Peyer's patch (tissue), 4 donors: Measurements from ENCODE around the gene CEP85. TPM values are rescaled to one million over a fixed set of nuclear protein-coding genes. Genes with fewer than 3 reads are reported as not detected.

Source experiments
- DNase-seq, 3 donors: peaks; one replicate each; pipeline ENCODE4 v3.0.0-alpha.2; 2017 to 2019
- H3K27ac ChIP-seq, 4 donors: fragments of 200-600 bp; sonication (generic); one replicate each; pipeline ENCODE4 v1.5.1; 2016 to 2019
- H3K27me3 ChIP-seq, 2 donors: fragments of 200-600 bp; sonication (generic); one replicate each; pipeline ENCODE4 v1.5.1; 2019
- H3K36me3 ChIP-seq, 3 donors: fragments of 200-600 bp; sonication (generic); one replicate each; pipeline ENCODE4 v1.5.1; 2016 to 2019
- H3K4me1 ChIP-seq, 4 donors: fragments of 200-600 bp; sonication (generic); one replicate each; pipeline ENCODE4 v1.5.1; 2016 to 2019
- H3K4me3 ChIP-seq, 4 donors: fragments of 200-600 bp; sonication (generic); 1 replicate in 3 of 4; 2 replicates in 1 of 4; pipeline ENCODE4 v1.5.1; 2016 to 2019; ENCODE audit warnings: mild to moderate bottlenecking in 1 of 4
- H3K9me3 ChIP-seq, 4 donors: fragments of 200-600 bp; sonication (generic); one replicate each; pipeline ENCODE4 v1.5.1; 2016 to 2019; ENCODE audit warnings: mild to moderate bottlenecking in 1 of 4
- POLR2A ChIP-seq, 2 donors: fragments of 450-650 bp; IDR thresholded peaks; one replicate each; pipeline ENCODE4 v1.5.1; 2017; ENCODE audit warnings: antibody characterized with exemption in 2 of 2, mild to moderate bottlenecking in 2 of 2, moderate library complexity in 2 of 2
- total RNA-seq, 4 donors: library from RNA; depleted of rRNA; stranded (reverse); fragments of >200 nt; gene quantifications; one replicate each; pipeline ENCODE4 v1.1.0, GENCODE V29; 2016
- TF ChIP-seq, protein P1 (sequence below), 6 experiments: fragments of 450-650 bp in 4 of 6; fragments of 200-600 bp in 2 of 6; sonication (generic) in 1 of 6; IDR thresholded peaks; one replicate each; pipeline ENCODE4 v1.5.1; 2017 to 2019; ENCODE audit warnings: antibody characterized with exemption in 6 of 6, mild to moderate bottlenecking in 3 of 6, moderate library complexity in 1 of 6

CEP85 gene
- total RNA-seq, 4 donors from 2014 or later, result 11.0 to 32.2 (median 12.9) TPM

DNA sequence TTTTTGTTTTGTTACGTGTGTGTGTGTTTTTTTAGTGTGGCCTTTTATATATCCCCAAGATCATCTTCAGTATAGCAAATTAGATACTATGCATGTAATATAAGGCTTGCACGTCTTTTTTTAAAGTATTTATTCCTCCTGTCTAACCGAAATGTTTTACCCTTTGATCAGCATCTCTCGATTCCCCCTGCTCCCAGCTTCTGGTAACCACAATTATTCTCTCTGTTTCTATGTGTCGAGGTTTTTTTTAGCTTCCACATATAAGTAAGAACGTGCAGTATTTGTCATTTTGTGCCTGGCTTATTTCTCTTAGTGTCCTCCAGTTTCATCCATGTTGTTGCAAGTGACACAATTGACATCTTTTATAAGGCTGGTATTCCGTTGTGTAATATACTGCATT lies 18.7 kb downstream of the CEP85 start:
- Histone ChIP-seq H3K4me3 (no peak overlapping the region), H3K36me3 (peaks cover 0 to 9% (median 0%) of the 10 kb centered on the region in 3 donors), H3K27me3 (no peaks in the 10 kb centered on the region), H3K27ac (no peak overlapping the region), H3K9me3 (no peaks in the 10 kb centered on the region), H3K4me1 (no peaks in the 10 kb centered on the region)
- no peak for TF ChIP-seq POLR2A (IDR thresholded peaks at IDR 0.05)
- TF ChIP-seq, protein P1, sequence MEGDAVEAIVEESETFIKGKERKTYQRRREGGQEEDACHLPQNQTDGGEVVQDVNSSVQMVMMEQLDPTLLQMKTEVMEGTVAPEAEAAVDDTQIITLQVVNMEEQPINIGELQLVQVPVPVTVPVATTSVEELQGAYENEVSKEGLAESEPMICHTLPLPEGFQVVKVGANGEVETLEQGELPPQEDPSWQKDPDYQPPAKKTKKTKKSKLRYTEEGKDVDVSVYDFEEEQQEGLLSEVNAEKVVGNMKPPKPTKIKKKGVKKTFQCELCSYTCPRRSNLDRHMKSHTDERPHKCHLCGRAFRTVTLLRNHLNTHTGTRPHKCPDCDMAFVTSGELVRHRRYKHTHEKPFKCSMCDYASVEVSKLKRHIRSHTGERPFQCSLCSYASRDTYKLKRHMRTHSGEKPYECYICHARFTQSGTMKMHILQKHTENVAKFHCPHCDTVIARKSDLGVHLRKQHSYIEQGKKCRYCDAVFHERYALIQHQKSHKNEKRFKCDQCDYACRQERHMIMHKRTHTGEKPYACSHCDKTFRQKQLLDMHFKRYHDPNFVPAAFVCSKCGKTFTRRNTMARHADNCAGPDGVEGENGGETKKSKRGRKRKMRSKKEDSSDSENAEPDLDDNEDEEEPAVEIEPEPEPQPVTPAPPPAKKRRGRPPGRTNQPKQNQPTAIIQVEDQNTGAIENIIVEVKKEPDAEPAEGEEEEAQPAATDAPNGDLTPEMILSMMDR (IDR thresholded peaks at IDR 0.05), result no peak
- no peak for DNase-seq

DNA sequence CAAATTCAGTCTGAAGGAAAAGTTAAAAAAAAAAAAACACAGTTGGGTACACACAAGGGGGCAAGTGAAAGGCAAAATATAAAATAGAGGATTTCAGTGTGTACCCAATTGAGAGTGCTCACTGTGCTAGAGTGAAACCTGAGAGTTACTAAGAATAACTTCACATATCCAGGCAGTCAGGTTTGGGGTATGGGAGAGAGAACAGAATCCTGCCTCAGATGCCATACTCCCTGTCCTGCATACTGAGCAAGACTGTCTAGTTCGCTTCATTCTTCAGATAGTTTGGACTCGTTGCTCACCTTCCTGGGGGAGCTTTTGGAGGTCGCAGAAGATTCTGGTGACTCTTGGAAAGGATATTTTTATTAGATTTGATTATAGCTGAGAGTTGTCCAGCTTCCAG lies 20.4 kb downstream of the CEP85 start:
- Histone ChIP-seq H3K27me3 (no peaks in the 10 kb centered on the region), H3K9me3 (no peaks in the 10 kb centered on the region), H3K27ac (no peak overlapping the region), H3K36me3 (peaks cover 0 to 26% (median 0%) of the 10 kb centered on the region in 3 donors), H3K4me1 (no peaks in the 10 kb centered on the region), H3K4me3 (no peak overlapping the region)
- no peak for DNase-seq
- TF ChIP-seq, protein P1 (IDR thresholded peaks at IDR 0.05), result no peak
- no peak for TF ChIP-seq POLR2A (IDR thresholded peaks at IDR 0.05)

DNA sequence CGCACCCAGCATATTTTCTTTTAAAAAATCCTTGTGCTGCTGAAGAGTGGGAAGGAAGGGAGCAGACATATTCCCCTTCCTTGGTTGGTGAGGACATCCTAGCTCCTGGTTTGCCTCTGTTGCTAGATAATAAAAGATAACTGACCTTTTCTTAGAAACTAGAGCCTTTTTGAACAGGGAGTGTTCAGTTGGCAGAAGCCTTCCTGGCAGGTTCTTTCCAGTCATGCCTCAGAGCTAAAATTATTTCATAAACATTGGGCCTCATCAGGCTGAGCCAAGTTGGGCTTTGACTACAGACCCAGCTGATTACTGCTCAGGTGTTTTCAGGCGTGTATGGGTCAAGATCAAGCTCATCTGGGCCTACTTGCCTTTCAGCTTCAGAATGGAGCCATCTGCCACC lies 23.2 kb downstream of the CEP85 start:
- H3K27ac ChIP-seq, result no peak overlapping the region
- H3K9me3 ChIP-seq, result no peaks in the 10 kb centered on the region
- no peak for TF ChIP-seq POLR2A (IDR thresholded peaks at IDR 0.05)
- TF ChIP-seq, protein P1 (IDR thresholded peaks at IDR 0.05), result no peak
- DNase-seq, result no peak
- no peaks in the 10 kb centered on the region for H3K4me1 ChIP-seq
- H3K36me3 ChIP-seq, result peaks cover 0 to 51% (median 0%) of the 10 kb centered on the region in 3 donors
- H3K4me3 ChIP-seq, result no peak overlapping the region
- no peaks in the 10 kb centered on the region for H3K27me3 ChIP-seq

DNA sequence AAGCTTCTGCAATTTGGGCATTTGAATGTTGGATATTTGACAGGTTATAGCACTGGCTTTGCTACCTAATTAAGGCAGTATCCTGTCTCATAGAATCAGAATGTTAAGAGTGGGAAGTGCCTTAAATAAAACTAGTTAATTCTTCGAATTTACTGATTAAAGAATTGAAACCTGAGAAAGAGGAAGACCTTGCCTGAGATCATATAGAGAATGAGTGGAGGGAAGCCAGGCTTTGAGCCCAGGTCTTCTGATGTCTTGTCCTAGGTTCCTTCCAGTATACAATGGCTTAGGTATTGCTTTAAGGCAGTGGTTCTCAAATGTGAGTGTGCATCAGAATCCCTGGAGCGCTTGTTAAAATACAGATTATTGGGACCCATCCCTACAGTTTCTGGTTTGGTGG lies 25.0 kb downstream of the CEP85 start:
- no peak overlapping the region for H3K4me3 ChIP-seq
- TF ChIP-seq POLR2A (IDR thresholded peaks at IDR 0.05), result no peak
- TF ChIP-seq, protein P1 (IDR thresholded peaks at IDR 0.05), result no peak
- H3K36me3 ChIP-seq, result peaks cover 0 to 64% (median 0%) of the 10 kb centered on the region in 3 donors
- no peaks in the 10 kb centered on the region for H3K4me1 ChIP-seq
- no peak for DNase-seq
- H3K9me3 ChIP-seq, result no peaks in the 10 kb centered on the region
- no peak overlapping the region for H3K27ac ChIP-seq
- no peaks in the 10 kb centered on the region for H3K27me3 ChIP-seq

DNA sequence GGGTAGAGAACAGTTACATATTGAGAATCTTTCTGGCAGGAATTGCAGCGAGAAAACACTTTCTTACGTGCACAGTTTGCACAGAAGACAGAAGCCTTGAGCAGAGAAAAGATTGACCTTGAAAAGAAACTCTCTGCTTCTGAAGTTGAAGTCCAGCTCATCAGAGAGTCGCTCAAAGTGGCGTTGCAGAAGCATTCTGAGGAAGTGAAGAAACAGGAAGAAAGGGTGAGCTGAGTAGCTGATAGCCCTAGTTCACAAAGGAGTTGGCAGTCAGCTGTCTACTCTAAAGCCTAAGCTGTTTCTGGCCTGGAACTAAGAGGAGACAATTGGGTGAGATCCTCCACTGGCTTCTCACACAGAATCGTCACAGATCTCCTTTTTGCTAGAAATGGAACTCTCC lies 25.6 kb downstream of the CEP85 start:
- Histone ChIP-seq H3K27me3 (no peaks in the 10 kb centered on the region), H3K9me3 (no peaks in the 10 kb centered on the region), H3K27ac (no peak overlapping the region), H3K36me3 (peaks cover 0 to 69% (median 0%) of the 10 kb centered on the region in 3 donors), H3K4me3 (no peak overlapping the region), H3K4me1 (no peaks in the 10 kb centered on the region)
- TF ChIP-seq POLR2A (IDR thresholded peaks at IDR 0.05), result no peak
- TF ChIP-seq, protein P1 (IDR thresholded peaks at IDR 0.05), result no peak
- DNase-seq, result no peak

DNA sequence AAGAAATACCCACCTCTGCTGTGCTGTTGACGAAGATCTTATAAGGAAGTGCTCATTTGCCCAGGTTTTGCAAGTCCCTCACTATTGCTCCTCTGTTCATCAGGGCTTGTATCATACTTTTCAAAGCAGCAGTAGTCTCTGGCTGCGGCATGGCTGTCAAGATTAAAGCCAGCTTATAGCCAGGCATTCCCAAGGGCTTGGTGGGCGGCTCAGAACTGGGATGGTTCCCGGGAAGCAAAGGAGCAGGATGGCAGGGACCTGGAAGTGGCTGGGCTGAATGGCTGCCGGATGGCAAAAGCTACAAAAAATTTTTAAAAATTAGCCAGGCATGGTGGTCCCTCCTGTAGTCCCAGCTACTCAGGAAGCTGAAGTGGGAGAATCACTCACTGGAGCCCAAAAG lies 29.2 kb downstream of the CEP85 start:
- H3K4me3 ChIP-seq, result no peak overlapping the region
- TF ChIP-seq, protein P1 (IDR thresholded peaks at IDR 0.05), result no peak
- no peak for TF ChIP-seq POLR2A (IDR thresholded peaks at IDR 0.05)
- no peaks in the 10 kb centered on the region for H3K9me3 ChIP-seq
- H3K4me1 ChIP-seq, result no peaks in the 10 kb centered on the region
- H3K27ac ChIP-seq, result no peak overlapping the region
- H3K36me3 ChIP-seq, result peaks cover 0 to 61% (median 0%) of the 10 kb centered on the region in 3 donors
- no peaks in the 10 kb centered on the region for H3K27me3 ChIP-seq
- DNase-seq, result no peak
